H9 (cell line): ENCODE results near the gene HSPD1. TPM values are rescaled to one million over a fixed set of nuclear protein-coding genes. Genes with fewer than 3 reads are reported as not detected.

ENCODE experiments used
- DNase-seq: peaks from one replicate; pipeline ENCODE4 v3.0.0-alpha.2; 2017
- H2AFZ ChIP-seq: one replicate; pipeline ENCODE4 v1.6.1; 2013; ENCODE audit warnings: mild to moderate bottlenecking, low read length, control low read depth, moderate library complexity
- H2AK5ac ChIP-seq: 2 replicates; pipeline ENCODE4 v1.6.1; 2013; ENCODE audit warnings: low read length, control low read depth, mixed read lengths; ENCODE audit not compliant: insufficient read length
- H2BK120ac ChIP-seq: one replicate; pipeline ENCODE4 v1.6.1; 2013; ENCODE audit warnings: low read depth, mild to moderate bottlenecking, low read length, control low read depth, inconsistent platforms; ENCODE audit not compliant: poor library complexity, severe bottlenecking
- H2BK12ac ChIP-seq: 2 replicates; pipeline ENCODE4 v1.6.1; 2013; ENCODE audit warnings: low read length, control low read depth, mixed read lengths, low read depth; ENCODE audit not compliant: insufficient read length
- H2BK15ac ChIP-seq: 2 replicates; pipeline ENCODE4 v1.6.1; 2013; ENCODE audit warnings: low read depth, low read length, control low read depth
- H2BK20ac ChIP-seq: one replicate; pipeline ENCODE4 v1.6.1; 2013; ENCODE audit warnings: low read depth, mild to moderate bottlenecking, low read length, control low read depth, inconsistent platforms; ENCODE audit not compliant: poor library complexity, severe bottlenecking
- H2BK5ac ChIP-seq: 2 replicates; pipeline ENCODE4 v1.6.1; 2013; ENCODE audit warnings: low read length, control low read depth, mixed read lengths; ENCODE audit not compliant: insufficient read length
- H3K14ac ChIP-seq: 2 replicates; pipeline ENCODE4 v1.6.1; 2013; ENCODE audit warnings: low read length, control low read depth; ENCODE audit not compliant: insufficient read depth
- H3K18ac ChIP-seq: 2 replicates; pipeline ENCODE4 v1.6.1; 2013; ENCODE audit warnings: low read depth, mild to moderate bottlenecking, mixed read lengths, low read length, control low read depth; ENCODE audit not compliant: insufficient read length
- H3K23ac ChIP-seq: 2 replicates; pipeline ENCODE4 v1.6.1; 2013; ENCODE audit warnings: low read length, control low read depth, mixed read lengths, low read depth; ENCODE audit not compliant: insufficient read length
- H3K23me2 ChIP-seq: 2 replicates; pipeline ENCODE4 v1.6.1; 2013; ENCODE audit warnings: low read depth, mild to moderate bottlenecking, mixed read lengths, low read length, control low read depth; ENCODE audit not compliant: insufficient read length, poor library complexity, severe bottlenecking
- H3K27ac ChIP-seq: 2 replicates; pipeline ENCODE4 v1.5.1; 2013; ENCODE audit warnings: low read length, control low read depth, mixed read lengths, low read depth; ENCODE audit not compliant: insufficient read length
- H3K27me3 ChIP-seq: 2 replicates; pipeline ENCODE4 v1.6.1; 2013; ENCODE audit warnings: low read length, control low read depth, inconsistent platforms; ENCODE audit not compliant: insufficient read depth
- H3K4ac ChIP-seq: 2 replicates; pipeline ENCODE4 v1.6.1; 2013; ENCODE audit warnings: low read depth, mild to moderate bottlenecking, control low read depth, inconsistent platforms, low read length, moderate library complexity
- H3K4me1 ChIP-seq: 2 replicates; pipeline ENCODE4 v1.6.1; 2013; ENCODE audit warnings: low read length, control low read depth, inconsistent platforms; ENCODE audit not compliant: insufficient read depth
- H3K4me2 ChIP-seq: 2 replicates; pipeline ENCODE4 v1.6.1; 2013; ENCODE audit warnings: low read length, control low read depth, mixed read lengths; ENCODE audit not compliant: insufficient read length, insufficient read depth
- H3K56ac ChIP-seq: 2 replicates; pipeline ENCODE4 v1.6.1; 2013; ENCODE audit warnings: low read depth, mild to moderate bottlenecking, mixed read lengths, low read length, control low read depth; ENCODE audit not compliant: insufficient read length
- H3K79me1 ChIP-seq: 2 replicates; pipeline ENCODE4 v1.6.1; 2013; ENCODE audit warnings: low read depth, mild to moderate bottlenecking, moderate library complexity, low read length, control low read depth, inconsistent platforms; ENCODE audit not compliant: insufficient read depth, poor library complexity, severe bottlenecking
- H3K79me2 ChIP-seq: 2 replicates; pipeline ENCODE4 v1.6.1; 2013; ENCODE audit warnings: low read length, control low read depth, inconsistent platforms; ENCODE audit not compliant: insufficient read depth
- H3K9ac ChIP-seq: 2 replicates; pipeline ENCODE4 v1.6.1; 2013; ENCODE audit warnings: low read length, control low read depth, mixed read lengths; ENCODE audit not compliant: insufficient read length; ENCODE audit errors: extremely low read depth
- H3K9me3 ChIP-seq: one replicate; pipeline ENCODE4 v1.6.1; 2013; ENCODE audit warnings: low read depth, low read length, inconsistent platforms; ENCODE audit not compliant: control insufficient read depth
- H3T11ph ChIP-seq: one replicate; pipeline ENCODE4 v1.6.1; 2013; ENCODE audit warnings: mild to moderate bottlenecking, low read length, control low read depth, inconsistent platforms
- H4K20me1 ChIP-seq: one replicate; pipeline ENCODE4 v1.6.1; 2013; ENCODE audit not compliant: control insufficient read depth, insufficient read length, insufficient read depth
- H4K5ac ChIP-seq: 2 replicates; pipeline ENCODE4 v1.6.1; 2013; ENCODE audit warnings: low read depth, mild to moderate bottlenecking, mixed read lengths, low read length, control low read depth; ENCODE audit not compliant: insufficient read length
- H4K8ac ChIP-seq: replicated peaks from 2 replicates; pipeline ENCODE4 v1.6.1; 2013; ENCODE audit warnings: low read length, control low read depth, mixed read lengths, low read depth; ENCODE audit not compliant: insufficient read length
- H4K91ac ChIP-seq: 2 replicates; pipeline ENCODE4 v1.6.1; 2013; ENCODE audit warnings: low read depth, mild to moderate bottlenecking, moderate library complexity, mixed read lengths, low read length, control low read depth; ENCODE audit not compliant: insufficient read length
- H3K27ac Mint-ChIP-seq, 3 experiments: 2 replicates in 2 of 3; 3 replicates in 1 of 3; pipeline ENCODE4 v1.8.0; 2020 to 2021; ENCODE audit warnings: mixed read lengths in 3 of 3, mild to moderate bottlenecking in 1 of 3, moderate library complexity in 1 of 3
- H3K27me3 Mint-ChIP-seq: 2 replicates; pipeline ENCODE4 v1.8.0; 2021; ENCODE audit warnings: low read depth, mild to moderate bottlenecking, moderate library complexity, mixed read lengths
- H3K36me3 Mint-ChIP-seq, 3 experiments: 2 replicates in 2 of 3; 3 replicates in 1 of 3; pipeline ENCODE4 v1.8.0; 2020 to 2021; ENCODE audit warnings: low read depth in 3 of 3, mixed read lengths in 3 of 3; ENCODE audit not compliant: insufficient read depth in 1 of 3
- H3K4me1 Mint-ChIP-seq, 2 experiments: 2 replicates each; pipeline ENCODE4 v1.8.0; 2020; ENCODE audit warnings: mixed read lengths in 2 of 2
- H3K4me3 Mint-ChIP-seq, 2 experiments: 2 replicates in 1 of 2; 3 replicates in 1 of 2; pipeline ENCODE4 v1.8.0; 2020 to 2021; ENCODE audit warnings: mild to moderate bottlenecking in 2 of 2, mixed read lengths in 2 of 2, moderate library complexity in 1 of 2
- H3K9me3 Mint-ChIP-seq, 2 experiments: 2 replicates in 1 of 2; 3 replicates in 1 of 2; pipeline ENCODE4 v1.8.0; 2020; ENCODE audit warnings: mild to moderate bottlenecking in 2 of 2, mixed read lengths in 2 of 2, moderate library complexity in 1 of 2
- CTCF ChIP-seq: fragments of 200-600 bp; sonication (generic); conservative IDR thresholded peaks from 3 replicates; pipeline ENCODE4 v1.8.0; 2021; ENCODE audit warnings: antibody characterized with exemption, mild to moderate bottlenecking
- WGBS: extraction: QIAGEN DNeasy Blood & Tissue Kit; methylation state at CpG from one replicate; pipeline ENCODE4 v1.1.7; 2013; ENCODE audit warnings: missing lambda C conversion rate, low lambda C conversion rate, mixed read lengths; ENCODE audit not compliant: insufficient read length; ENCODE audit errors: extremely low coverage; 5-methylcytosine and 5-hydroxymethylcytosine counted together
- total RNA-seq: library from RNA; stranded (reverse); gene quantifications from 2 replicates; pipeline ENCODE4 v1.2.1, GENCODE V29; 2021

Gene HSPD1
- total RNA-seq, 1 experiment from 2014 or later, result 846 TPM

GRCh38 chr2:197547163-197547900 is 47.7 kb upstream of the HSPD1 start:
- Histone ChIP-seq H3K23ac (no peak overlapping the region), H2BK20ac (no peak overlapping the region), H3K9me3 (no peaks in the 10 kb centered on the region), H3K4ac (no peak overlapping the region), H4K20me1 (no peaks in the 10 kb centered on the region), H4K8ac (no peak overlapping the region), H2BK120ac (no peak overlapping the region), H3K18ac (no peak overlapping the region), H4K91ac (no peak overlapping the region), H2BK15ac (no peak overlapping the region), H3K9ac (no peak overlapping the region), H4K5ac (no peak overlapping the region), H3K4me2 (no peak overlapping the region), H3K56ac (no peak overlapping the region), H2AFZ (no peak overlapping the region), H3K27ac (no peak overlapping the region), H3K23me2 (no peaks in the 10 kb centered on the region), H3K4me1 (no peaks in the 10 kb centered on the region; the same call in 1 of the 2 replicates), H3K27me3 (no peaks in the 10 kb centered on the region), H2AK5ac (no peak overlapping the region), H3T11ph (no peak overlapping the region), H3K79me2 (no peaks in the 10 kb centered on the region), H3K14ac (no peak overlapping the region), H3K79me1 (peaks cover 4% of the 10 kb centered on the region), H2BK5ac (no peak overlapping the region), H2BK12ac (no peak overlapping the region)
- H3K4me3 Mint-ChIP-seq, result no peak overlapping the region
- H3K4me1 Mint-ChIP-seq, result peaks cover 5 to 7% of the 10 kb centered on the region in 2 experiments
- no peaks in the 10 kb centered on the region for H3K9me3 Mint-ChIP-seq
- no peak for DNase-seq
- peaks cover 29 to 63% (median 43%) of the 10 kb centered on the region in 3 experiments for H3K36me3 Mint-ChIP-seq
- no CpG with 5 or more reads among the region's 5 CpGs for whole genome bisulfite sequencing
- H3K27ac Mint-ChIP-seq, result peak overlapping the region; percentile 13 to 66 (median 50); a peak in 5 of 7 replicates
- H3K27me3 Mint-ChIP-seq, result no peaks in the 10 kb centered on the region
- TF ChIP-seq CTCF, result no peak
